D721Med (cell line): ENCODE measurements around the gene GNAO1.

ENCODE experiments used
- DNase-seq: peaks from one replicate; pipeline ENCODE4 v3.0.0; 2011; ENCODE audit warnings: low spot score; ENCODE audit not compliant: insufficient read length
- FAIRE-seq: peaks from 2 replicates; lab custom pipeline; 2011; peaks lifted over from hg19 to GRCh38; lab: Jason Lieb, UNC
- TF ChIP-seq, protein P1 (sequence below): IDR thresholded peaks from 2 replicates; pipeline ENCODE4 v1.5.1; 2012; ENCODE audit warnings: mild to moderate bottlenecking, control low read depth; ENCODE audit not compliant: insufficient read depth; ENCODE audit errors: missing control alignments

GNAO1 gene

DNA sequence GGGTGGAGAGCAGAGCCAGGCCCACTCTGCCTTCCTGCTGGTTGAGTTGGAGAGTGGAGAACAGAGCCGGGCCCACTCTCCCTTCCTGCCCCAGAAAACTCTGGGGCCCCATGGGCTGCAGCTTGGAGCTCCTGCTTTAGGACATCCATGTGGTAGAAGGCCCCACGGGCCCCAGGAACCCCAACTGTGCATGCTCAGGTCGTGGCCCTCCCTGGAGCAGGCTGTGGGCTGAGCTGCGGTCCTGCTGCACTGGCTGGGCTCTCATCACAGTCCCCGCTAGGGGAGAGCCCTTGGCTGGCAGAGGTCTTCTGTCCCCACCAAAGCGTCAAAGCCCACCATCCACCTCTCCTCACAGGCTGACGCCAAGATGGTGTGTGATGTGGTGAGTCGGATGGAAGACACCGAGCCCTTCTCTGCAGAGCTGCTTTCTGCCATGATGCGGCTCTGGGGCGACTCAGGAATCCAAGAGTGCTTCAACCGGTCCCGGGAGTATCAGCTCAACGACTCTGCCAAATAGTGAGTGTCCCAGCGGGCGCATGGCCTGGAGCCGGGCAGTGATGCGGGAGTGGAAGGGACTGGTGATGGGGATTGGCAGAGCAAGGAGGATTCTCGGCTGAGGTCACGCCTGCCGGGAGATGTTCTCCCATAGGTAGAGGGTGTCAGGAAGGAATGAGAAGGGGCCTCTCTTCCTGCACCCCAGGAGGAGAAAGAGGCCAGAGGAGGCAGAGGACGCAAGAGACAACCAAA is 137.2 kb downstream of the GNAO1 start:
- DNase-seq, result no peak
- no peak for FAIRE-seq
- TF ChIP-seq, protein P1, sequence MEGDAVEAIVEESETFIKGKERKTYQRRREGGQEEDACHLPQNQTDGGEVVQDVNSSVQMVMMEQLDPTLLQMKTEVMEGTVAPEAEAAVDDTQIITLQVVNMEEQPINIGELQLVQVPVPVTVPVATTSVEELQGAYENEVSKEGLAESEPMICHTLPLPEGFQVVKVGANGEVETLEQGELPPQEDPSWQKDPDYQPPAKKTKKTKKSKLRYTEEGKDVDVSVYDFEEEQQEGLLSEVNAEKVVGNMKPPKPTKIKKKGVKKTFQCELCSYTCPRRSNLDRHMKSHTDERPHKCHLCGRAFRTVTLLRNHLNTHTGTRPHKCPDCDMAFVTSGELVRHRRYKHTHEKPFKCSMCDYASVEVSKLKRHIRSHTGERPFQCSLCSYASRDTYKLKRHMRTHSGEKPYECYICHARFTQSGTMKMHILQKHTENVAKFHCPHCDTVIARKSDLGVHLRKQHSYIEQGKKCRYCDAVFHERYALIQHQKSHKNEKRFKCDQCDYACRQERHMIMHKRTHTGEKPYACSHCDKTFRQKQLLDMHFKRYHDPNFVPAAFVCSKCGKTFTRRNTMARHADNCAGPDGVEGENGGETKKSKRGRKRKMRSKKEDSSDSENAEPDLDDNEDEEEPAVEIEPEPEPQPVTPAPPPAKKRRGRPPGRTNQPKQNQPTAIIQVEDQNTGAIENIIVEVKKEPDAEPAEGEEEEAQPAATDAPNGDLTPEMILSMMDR, result no peak

DNA sequence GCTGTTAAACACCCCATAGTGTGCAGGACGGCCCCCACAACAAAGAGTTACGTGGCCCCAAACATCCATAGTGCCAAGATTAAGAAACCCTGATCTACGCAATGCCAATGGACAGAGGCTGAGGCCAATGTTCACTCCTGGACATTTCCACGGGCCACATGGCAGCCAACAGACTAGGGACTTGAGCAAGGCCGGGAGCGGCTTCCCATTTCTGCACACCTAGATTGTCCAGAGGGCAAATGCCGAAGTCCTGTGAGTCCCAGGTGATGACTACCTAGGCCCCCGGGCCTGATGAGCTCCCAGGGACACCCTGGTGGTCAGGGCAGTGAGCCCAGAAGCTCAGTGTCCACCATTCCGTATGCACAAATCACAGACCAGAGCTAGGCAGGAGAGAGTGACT is 138.6 kb downstream of the GNAO1 start:
- TF ChIP-seq, protein P1, result no peak
- DNase-seq (no peak), FAIRE-seq (no peak)

DNA sequence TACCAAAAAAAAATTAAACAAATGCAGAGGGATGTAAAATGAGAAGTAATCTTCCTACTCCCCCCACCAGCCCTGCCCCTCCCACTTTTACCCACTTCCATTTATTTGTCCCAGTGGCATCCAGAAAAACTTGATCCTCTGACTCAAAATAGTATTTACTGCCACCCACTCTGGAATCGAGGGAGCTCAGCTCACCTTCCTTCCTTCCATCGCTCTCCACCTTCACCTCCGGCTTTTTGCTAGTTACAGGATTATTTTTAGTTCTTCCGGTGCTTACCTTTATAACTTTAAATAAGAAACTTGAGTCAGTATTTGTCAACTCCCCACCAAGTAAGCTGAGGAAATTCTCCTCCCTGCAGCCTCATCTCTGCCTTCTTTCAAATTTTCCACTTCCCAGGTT is 139.2 kb downstream of the GNAO1 start:
- no peak for FAIRE-seq
- TF ChIP-seq, protein P1, result no peak
- DNase-seq, result no peak

DNA sequence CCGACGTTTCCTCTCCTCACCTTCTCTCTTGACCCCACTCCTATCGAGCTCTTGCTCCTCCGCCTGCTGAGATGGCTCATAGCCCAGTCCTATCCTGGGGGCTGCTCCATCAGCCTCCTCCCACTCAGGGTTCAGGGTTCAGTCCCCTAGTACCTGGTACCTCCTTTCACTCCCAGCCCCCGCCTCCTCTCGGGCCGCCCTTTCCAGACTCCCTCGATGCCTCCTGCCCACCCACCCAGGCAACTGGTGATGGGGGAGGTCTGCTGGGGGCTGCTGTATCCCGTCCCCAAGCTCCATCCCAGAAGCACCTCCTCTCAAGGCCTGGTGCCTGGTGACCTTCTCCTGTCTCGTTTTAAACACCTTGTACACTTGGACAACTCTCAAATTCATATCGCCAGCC is 140.1 kb downstream of the GNAO1 start:
- FAIRE-seq, result no peak
- DNase-seq, result no peak

DNA sequence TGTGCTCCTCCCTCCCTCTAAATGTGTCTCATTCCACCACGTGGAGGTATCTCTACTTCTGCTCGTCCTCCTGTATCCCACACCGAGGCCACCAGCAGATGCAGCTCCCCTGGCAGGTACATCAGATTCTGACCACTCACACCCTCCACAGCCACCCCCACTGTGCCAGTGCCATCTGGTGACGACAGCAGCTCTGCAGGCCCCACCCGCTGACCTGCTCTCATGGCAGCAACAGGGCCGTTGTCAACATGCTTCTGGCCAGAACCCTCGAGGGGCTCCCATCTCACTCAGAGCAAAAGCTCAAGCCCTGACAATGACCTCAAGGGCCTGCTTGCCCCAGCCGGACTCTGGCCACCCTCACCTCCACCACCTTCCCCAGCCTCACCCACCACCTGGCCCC is 140.6 kb downstream of the GNAO1 start:
- no peak for FAIRE-seq
- no peak for DNase-seq
- TF ChIP-seq, protein P1, result no peak

More for the DNA sequence above, 140.1 kb downstream of the GNAO1 start:
- TF ChIP-seq, protein P1, result no peak

DNA sequence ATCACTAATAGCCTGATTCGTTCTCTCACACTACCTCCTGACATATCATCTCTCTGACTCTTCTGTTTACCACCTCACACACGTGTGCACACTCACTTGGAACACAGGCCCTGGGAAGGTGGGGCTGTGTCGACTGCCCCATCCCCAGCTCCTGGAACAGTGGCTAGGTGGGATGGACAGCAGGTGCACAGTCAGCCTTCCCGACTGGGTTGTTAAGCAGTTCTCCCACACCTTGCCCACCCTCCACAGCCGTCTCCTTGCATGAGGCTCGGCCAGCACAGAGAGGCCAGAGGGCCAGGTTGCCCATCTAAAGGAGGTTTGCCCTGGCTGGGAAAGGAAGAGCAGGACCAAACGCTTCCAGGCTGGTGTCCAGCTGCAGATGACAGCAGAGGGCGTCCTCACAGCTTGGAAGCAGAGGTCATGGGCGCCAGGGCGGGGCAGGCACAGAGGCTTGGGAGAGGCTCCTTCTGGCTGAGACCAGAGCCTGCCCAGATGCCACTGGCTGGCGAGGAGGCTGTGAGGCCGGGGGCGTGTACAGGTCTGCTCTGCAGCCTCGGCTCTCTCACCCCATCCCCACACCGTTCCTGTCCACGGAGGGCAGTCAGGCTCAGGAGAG is 141.3 kb downstream of the GNAO1 start:
- FAIRE-seq (no peak), DNase-seq (no peak)
- TF ChIP-seq, protein P1, result peak; percentile 28

DNA sequence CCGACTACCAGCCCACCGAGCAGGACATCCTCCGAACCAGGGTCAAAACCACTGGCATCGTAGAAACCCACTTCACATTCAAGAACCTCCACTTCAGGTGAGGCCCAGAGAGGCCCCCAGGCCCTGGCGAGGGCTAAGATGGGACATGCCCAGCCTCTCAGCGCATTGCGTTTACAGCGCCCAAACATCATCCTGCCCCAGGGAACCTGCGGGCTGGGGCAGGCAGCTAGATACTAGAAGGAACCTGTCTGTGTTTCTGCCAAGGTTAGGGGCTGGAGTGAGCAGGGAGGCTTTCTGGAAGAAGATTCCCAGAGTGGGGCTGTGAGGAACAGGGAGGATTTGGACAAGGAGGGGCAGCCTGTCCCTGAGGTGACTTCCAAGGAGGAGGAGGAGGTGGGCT is 143.5 kb downstream of the GNAO1 start:
- TF ChIP-seq, protein P1, result no peak
- FAIRE-seq (no peak), DNase-seq (no peak)
